T-helper 1 cell treated with Interleukin-12 subunit alpha and Interleukin-12 subunit beta and Interleukin-4 antibody, amounts not matched to agents 30 μg/mL and 1 μg/mL, for 36 hours (primary cell): ENCODE measurements around the gene ABHD16B.

Source experiments
- H3K27ac Mint-ChIP-seq: one replicate; pipeline ENCODE4 v1.8.0; 2021; ENCODE audit warnings: mild to moderate bottlenecking, mixed read lengths
- H3K27me3 Mint-ChIP-seq: one replicate; pipeline ENCODE4 v1.8.0; 2021; ENCODE audit warnings: low read depth, mixed read lengths
- H3K36me3 Mint-ChIP-seq: one replicate; pipeline ENCODE4 v1.8.0; 2021; ENCODE audit warnings: low read depth, mixed read lengths
- H3K4me1 Mint-ChIP-seq: one replicate; pipeline ENCODE4 v1.8.0; 2021; ENCODE audit warnings: low read depth, mixed read lengths
- H3K4me3 Mint-ChIP-seq: one replicate; pipeline ENCODE4 v1.8.0; 2021; ENCODE audit warnings: mild to moderate bottlenecking, moderate library complexity, mixed read lengths
- H3K9me3 Mint-ChIP-seq: one replicate; pipeline ENCODE4 v1.8.0; 2021; ENCODE audit warnings: mixed read lengths

ABHD16B gene

DNA sequence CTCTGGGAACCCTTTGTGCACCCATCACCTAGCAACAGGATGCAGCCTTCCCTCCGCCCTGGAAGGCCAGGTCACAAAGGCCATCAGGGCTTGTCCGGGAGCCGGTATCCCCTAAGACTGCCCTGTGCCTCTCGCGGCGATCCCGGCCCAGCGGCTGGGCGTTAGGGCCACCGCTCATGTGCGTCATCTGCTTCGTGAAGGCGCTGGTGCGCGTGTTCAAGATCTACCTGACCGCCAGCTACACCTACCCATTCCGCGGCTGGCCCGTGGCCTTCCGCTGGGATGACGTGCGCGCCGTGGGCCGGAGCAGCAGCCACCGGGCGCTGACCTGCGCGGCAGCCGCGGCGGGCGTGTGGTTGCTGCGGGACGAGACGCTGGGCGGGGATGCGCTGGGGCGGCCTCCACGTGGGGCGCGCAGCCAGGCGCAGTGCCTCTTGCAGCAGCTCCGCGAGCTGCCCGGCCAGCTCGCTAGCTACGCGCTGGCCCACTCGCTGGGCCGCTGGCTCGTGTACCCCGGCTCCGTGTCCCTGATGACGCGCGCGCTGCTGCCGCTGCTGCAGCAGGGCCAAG, at the start of gene ABHD16B:
ABHD16B (plus strand) TSS at position 134 of the 570 bp plus-strand sequence; CDS start at position 177, 43 bp downstream.
- H3K36me3 Mint-ChIP-seq: peaks cover 10% of the 10 kb centered on the region
- H3K27me3 Mint-ChIP-seq: no peaks in the 10 kb centered on the region
- H3K4me1 Mint-ChIP-seq: peaks cover 20% of the 10 kb centered on the region
- H3K27ac Mint-ChIP-seq: no peak within 1 kb of the TSS
- H3K4me3 Mint-ChIP-seq: no peak within 1 kb of the TSS
- no peaks in the 10 kb centered on the region for H3K9me3 Mint-ChIP-seq

DNA sequence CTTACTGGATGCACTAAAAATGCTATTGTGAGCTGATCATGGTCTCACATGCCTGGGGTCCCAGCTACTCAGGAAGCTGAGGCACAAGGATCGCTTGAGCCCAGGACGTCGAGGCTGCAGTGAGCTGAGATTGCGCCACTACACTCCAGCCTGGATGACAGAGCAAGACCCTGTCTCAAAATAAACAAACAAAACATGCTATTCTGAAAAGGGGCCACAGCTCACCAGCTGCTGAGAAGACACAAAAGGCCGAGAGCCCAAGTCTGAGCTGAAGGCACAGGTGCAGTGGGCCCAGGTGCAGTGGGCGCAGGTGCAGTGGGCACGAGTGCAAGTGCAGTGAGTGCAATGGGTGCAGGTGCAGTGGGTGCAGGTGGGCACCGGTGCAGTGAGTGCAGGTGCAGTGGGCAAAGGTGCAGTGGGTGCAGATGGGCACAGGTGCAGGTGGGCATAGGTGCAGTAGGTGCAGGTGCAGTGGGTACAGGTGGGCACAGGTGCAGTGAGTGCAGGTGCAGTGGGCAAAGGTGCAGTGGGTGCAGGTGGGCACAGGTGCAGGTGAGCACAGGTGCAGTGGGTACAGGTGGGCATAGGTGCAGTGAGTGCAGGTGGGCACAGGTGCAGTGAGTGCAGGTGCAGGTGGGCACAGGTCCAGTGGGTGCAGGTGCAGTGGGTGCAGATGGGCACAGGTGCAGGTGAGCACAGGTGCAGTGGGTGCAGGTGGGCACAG, 46.2 kb upstream of the ABHD16B start:
- H3K4me1 Mint-ChIP-seq: no peaks in the 10 kb centered on the region
- H3K27me3 Mint-ChIP-seq: no peaks in the 10 kb centered on the region
- H3K9me3 Mint-ChIP-seq: no peaks in the 10 kb centered on the region
- no peaks in the 10 kb centered on the region for H3K36me3 Mint-ChIP-seq
- H3K4me3 Mint-ChIP-seq: no peak overlapping the region
- H3K27ac Mint-ChIP-seq: no peak overlapping the region

DNA sequence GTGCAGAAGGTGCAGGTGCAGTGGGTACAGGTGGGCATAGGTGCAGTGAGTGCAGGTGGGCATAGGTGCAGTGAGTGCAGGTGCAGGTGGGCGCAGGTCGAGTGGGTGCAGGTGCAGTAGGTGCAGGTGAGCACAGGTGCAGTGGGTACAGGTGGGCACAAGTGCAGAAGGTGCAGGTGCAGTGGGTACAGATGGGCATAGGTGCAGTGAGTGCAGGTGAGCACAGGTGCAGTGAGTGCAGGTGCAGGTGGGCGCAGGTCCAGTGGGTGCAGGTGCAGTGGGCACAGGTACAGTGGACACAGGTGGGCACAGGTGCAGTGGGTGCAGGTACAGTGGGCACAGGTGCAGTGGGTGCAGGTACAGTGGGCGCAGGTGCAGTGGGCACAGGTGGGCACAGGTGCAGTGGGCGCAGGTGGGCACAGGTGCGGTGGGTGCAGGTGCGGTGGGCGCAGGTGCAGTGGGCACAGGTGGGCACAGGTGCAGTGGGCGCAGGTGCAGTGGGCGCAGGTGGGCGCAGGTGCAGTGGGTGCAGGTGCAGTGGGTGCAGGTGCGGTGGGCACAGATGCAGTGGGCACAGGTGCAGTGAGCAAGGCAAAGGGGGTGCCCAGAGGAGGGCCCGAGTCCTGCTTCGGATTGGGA, 45.6 kb upstream of the ABHD16B start:
- Mint-ChIP-seq H3K4me1 (no peaks in the 10 kb centered on the region), H3K4me3 (no peak overlapping the region), H3K9me3 (no peaks in the 10 kb centered on the region), H3K36me3 (no peaks in the 10 kb centered on the region), H3K27ac (no peak overlapping the region), H3K27me3 (no peaks in the 10 kb centered on the region)

DNA sequence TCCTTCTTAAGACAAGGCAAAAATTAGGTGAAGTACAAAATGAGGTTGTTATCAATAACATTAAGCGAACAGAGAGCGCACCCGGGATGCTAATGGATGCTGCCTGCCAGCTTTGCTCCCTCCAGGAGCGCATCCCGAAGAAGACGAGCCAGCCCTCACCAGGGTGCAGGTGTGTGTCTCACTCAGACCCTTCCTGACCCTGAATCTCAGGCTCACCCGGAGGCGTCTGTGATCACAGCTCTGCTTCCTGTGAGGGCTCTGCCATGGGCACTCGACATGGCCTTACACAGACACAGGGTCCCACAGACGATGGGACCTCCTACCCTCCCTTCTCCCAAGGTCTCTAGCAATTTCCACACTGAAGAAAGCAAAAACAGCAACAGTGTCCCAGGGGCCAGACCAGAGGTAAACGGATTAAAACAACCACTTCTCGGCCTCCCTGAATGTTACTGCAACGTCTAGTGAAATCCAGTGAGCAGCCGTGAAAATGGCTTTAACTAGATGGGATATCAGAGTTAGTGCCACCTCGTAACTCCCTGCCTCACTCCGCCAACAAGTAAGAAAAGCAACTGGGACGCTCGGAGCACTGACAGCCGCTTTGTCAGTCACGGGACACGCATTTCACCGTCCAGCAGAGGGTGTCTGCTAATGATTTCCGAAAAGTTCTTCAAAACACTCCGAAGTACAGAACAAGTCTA, 41.9 kb upstream of the ABHD16B start:
- Mint-ChIP-seq H3K4me1 (no peaks in the 10 kb centered on the region), H3K4me3 (no peak overlapping the region), H3K27me3 (peaks cover 4% of the 10 kb centered on the region), H3K27ac (no peak overlapping the region), H3K36me3 (no peaks in the 10 kb centered on the region), H3K9me3 (no peaks in the 10 kb centered on the region)

DNA sequence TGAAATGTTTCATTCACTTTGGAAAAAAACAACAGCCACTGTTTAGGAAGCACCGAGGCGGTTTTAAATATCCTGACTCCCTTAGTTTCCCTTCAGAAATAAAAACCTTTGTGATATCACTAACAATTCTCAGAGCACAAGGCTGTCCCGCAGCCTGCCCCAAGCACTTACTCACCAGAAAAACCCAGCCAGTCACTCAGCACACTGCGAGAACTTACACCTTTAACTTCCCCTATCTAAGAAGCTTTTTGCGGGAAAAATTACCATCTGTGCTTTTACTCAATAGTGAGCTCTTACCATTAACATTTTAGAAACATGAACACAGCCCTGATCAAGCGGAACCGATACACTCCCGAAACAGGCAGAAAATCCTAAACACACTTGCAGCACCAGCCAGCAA, 39.5 kb upstream of the ABHD16B start:
- H3K4me3 Mint-ChIP-seq: no peak overlapping the region
- H3K4me1 Mint-ChIP-seq: no peaks in the 10 kb centered on the region
- no peaks in the 10 kb centered on the region for H3K36me3 Mint-ChIP-seq
- H3K9me3 Mint-ChIP-seq: no peaks in the 10 kb centered on the region
- H3K27me3 Mint-ChIP-seq: peaks cover 16% of the 10 kb centered on the region
- H3K27ac Mint-ChIP-seq: no peak overlapping the region

DNA sequence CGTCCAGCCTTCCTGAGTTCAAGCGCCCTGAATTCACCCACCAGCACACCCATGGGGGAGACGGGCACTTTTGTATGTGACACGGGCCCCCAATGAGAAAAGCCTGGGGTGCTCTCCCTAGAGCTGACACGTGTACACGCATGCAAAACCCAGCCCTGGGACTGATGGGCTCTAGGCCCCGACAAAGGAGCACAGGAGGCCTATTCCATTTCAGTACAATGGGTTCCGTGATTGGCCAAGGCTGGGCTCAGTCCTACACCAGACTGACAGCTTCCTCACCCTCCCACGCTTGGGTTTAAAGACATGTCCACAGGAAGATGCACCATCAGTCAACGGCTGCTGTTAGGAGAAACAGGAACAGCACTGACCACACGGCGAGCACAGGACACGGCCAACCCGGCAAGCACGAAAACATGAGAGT, 39.0 kb upstream of the ABHD16B start:
- Mint-ChIP-seq H3K4me1 (no peaks in the 10 kb centered on the region), H3K4me3 (no peak overlapping the region), H3K27ac (no peak overlapping the region), H3K36me3 (no peaks in the 10 kb centered on the region), H3K27me3 (peaks cover 19% of the 10 kb centered on the region), H3K9me3 (no peaks in the 10 kb centered on the region)

DNA sequence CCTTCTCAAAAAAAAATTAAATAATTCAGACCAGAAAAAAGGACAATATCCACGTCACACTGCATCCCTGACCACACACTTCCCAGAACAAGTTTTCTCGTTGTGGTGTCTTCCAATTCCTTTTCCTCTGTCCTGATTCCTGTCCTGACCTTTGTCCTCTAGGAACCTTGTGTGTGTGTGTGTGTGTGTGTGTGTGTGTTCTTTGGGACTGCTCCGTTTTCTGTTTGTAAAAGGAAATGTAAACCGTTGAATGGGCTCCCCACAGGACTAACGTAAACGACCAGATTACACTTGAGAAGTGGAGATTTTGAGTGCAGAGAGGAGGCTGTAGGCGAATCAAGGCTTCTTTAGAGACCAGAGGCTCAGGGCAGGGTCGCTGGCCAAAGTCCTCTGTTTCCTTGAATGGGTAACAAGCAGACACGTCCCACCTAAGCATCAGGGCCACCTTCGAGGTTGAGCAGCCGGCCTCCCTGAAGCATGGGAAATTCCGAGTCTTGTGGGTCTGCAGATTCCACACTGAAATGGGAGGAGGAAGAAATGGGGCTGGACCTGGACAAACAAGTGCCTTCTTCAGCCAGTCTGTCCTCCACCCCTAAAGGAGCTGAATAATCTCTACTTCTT, 37.5 kb upstream of the ABHD16B start:
- Mint-ChIP-seq H3K4me1 (no peaks in the 10 kb centered on the region), H3K4me3 (no peak overlapping the region), H3K9me3 (no peaks in the 10 kb centered on the region), H3K27me3 (peaks cover 30% of the 10 kb centered on the region), H3K36me3 (no peaks in the 10 kb centered on the region), H3K27ac (no peak overlapping the region)

DNA sequence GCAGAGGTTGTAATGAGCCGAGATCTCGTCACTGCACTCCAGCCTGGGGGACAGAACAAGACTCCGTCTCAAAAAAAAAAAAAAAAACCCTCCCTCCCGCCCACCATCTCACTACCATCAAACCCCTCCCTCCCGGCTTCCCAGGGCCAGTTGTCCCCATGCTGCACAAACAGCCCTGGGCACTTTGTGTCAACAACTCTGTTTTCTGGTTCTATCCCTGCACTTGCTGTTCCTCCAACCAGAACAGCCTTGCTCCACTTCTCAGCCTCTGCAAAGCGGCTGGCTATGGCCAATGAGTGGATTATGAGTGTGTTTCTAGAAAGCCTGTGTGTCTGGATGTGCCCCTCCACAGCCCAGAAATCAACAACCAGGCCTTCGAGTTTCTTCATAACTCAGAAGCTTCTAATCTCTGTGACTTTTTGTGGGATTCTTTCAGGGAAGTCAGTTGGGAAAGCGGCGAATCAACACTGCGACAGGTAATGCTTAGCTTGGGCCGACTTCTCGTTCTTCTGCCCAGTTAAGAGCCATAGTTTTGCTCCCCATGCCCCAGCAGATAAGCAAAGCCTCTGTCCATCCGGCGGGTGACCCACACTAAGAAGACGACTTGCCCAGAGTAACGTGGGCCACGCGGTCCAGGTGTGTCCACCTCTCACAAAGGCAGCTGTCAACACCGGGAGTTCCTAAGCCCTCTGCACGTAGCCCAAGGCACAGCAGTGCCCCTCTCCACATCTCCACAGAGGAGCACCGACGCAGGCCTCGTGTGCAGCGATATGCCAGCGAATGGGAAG, 35.8 kb upstream of the ABHD16B start:
- Mint-ChIP-seq H3K27me3 (peaks cover 44% of the 10 kb centered on the region), H3K27ac (no peak overlapping the region), H3K4me1 (peaks cover 8% of the 10 kb centered on the region), H3K4me3 (no peak overlapping the region), H3K9me3 (no peaks in the 10 kb centered on the region), H3K36me3 (peaks cover 3% of the 10 kb centered on the region)

DNA sequence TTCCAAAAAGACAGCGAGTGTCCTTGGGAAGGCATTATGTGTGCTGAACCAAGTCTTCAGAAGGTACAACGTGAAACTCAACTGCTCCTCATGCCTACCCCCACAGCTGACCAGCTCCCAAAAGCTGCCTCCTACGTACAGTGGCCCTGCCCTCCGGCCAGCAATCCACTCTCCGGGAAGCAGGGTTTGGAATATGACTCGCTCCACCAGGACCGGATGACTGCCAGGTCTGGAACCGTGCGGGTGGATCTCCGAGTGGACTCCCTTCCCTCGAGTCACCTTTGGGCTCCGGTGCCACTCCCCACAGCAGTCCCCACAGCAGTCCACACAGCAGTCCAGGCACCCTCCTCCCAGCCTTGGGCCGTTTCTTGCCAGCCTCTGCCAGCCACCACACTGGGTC, 34.5 kb upstream of the ABHD16B start:
- H3K36me3 Mint-ChIP-seq: peaks cover 3% of the 10 kb centered on the region
- H3K9me3 Mint-ChIP-seq: no peaks in the 10 kb centered on the region
- peaks cover 8% of the 10 kb centered on the region for H3K4me1 Mint-ChIP-seq
- H3K4me3 Mint-ChIP-seq: no peak overlapping the region
- H3K27ac Mint-ChIP-seq: no peak overlapping the region
- peaks cover 44% of the 10 kb centered on the region for H3K27me3 Mint-ChIP-seq

DNA sequence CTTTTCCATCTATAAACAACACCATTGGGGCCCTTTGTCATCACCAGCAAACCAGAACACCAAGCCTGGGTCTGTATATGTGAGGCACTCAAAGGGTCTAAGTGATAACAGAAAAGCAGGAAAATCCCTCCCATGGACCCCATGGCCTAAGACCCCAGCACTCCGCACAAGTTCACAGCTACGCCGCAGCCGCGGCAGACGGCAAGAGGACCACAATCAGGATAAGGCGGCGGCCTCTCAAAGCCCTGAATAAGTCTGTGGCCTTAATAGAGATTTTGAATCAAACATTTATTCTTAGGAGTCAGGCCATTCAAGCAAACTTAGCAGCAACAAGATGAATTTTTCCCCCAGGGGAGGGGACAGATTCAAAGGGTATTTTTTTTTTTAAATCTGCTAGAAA, 33.2 kb upstream of the ABHD16B start:
- Mint-ChIP-seq H3K36me3 (peaks cover 3% of the 10 kb centered on the region), H3K27me3 (peaks cover 52% of the 10 kb centered on the region), H3K9me3 (no peaks in the 10 kb centered on the region), H3K27ac (no peak overlapping the region), H3K4me3 (no peak overlapping the region), H3K4me1 (peaks cover 8% of the 10 kb centered on the region)

DNA sequence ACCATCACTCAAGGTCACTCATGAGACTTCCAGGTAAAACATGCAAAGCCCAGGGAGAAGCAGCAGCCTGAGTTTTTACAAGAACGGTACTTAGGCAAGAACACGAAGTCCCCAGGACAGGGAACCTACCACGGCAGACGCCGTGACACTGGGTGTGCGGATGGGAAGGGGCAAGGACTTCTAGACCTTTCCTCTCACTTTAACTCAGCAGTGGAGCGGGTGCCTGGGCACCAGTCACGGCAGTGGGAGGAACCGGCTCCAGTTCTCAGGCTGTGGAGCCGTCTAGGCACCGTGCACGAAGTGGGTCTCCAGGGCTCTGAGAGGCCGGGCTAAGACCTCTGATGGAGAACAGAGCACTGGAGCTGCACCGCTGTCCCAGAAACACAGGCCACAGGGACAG, 32.8 kb upstream of the ABHD16B start:
- H3K4me1 Mint-ChIP-seq: peaks cover 8% of the 10 kb centered on the region
- H3K9me3 Mint-ChIP-seq: no peaks in the 10 kb centered on the region
- no peak overlapping the region for H3K4me3 Mint-ChIP-seq
- peaks cover 3% of the 10 kb centered on the region for H3K36me3 Mint-ChIP-seq
- H3K27me3 Mint-ChIP-seq: peaks cover 56% of the 10 kb centered on the region
- no peak overlapping the region for H3K27ac Mint-ChIP-seq

DNA sequence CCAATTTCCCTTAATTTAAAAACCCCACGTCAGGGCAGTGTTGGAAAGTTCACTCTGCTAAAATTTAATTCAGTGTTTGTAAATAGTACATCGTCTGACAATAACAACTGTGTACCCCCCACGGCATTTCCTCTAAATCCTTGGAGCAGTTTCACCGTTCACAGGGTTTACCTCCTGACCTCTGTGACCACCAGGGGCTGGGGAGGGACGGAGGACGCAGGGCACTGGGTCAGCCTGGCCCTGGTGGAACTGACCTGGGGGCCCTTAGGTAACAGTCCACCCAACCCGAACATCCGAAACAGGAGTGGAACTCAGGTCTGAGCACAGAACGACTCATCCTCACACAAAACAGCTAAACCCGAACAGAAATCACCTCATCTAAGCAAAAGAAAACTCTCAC, 32.3 kb upstream of the ABHD16B start:
- Mint-ChIP-seq H3K27ac (no peak overlapping the region), H3K27me3 (peaks cover 56% of the 10 kb centered on the region), H3K4me3 (no peak overlapping the region), H3K9me3 (no peaks in the 10 kb centered on the region), H3K4me1 (peaks cover 8% of the 10 kb centered on the region), H3K36me3 (peaks cover 3% of the 10 kb centered on the region)

DNA sequence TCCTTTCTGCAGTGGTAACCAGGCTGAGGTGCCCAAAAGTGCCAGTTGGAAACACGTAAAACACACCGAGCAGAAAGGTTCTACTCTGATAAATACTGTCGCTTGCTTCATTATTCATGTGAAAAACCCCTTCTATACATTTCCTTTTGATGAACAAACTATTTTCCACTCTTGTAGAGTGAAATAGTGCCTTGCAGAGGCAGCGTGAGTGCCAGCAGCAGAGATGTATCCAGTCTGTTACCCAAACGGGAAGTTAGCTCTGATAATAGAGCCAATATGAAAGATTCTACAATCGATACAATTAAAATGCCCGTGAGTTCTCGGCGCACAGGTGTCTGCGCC, 31.7 kb upstream of the ABHD16B start:
- H3K4me1 Mint-ChIP-seq: peaks cover 8% of the 10 kb centered on the region
- peaks cover 3% of the 10 kb centered on the region for H3K36me3 Mint-ChIP-seq
- H3K27me3 Mint-ChIP-seq: peaks cover 57% of the 10 kb centered on the region
- peak overlapping the region; percentile 90 for H3K4me3 Mint-ChIP-seq
- peak overlapping the region; percentile 50 for H3K27ac Mint-ChIP-seq
- no peaks in the 10 kb centered on the region for H3K9me3 Mint-ChIP-seq
